ENCODE results near the gene SKI. TPM values are rescaled to one million over a fixed set of nuclear protein-coding genes. Genes with fewer than 3 reads are reported as not detected.

SKI gene
- total and polyA plus RNA-seq, 2 of the 8 experiments (the other 6 are each of a cell fraction or from before 2014, with no cell fraction given) = 8.3 to 87.6 TPM

GRCh38 chr1:2236695-2237677 is 8.9 kb downstream of the SKI start:
- H4K91ac ChIP-seq (replicated peaks; ENCODE audit: insufficient read length, low read length) = no peak overlapping the region
- H3K4me2 ChIP-seq (ENCODE audit: insufficient read depth in 1 of 2, low read depth in 2 of 2, low read length in 2 of 2) = no peak overlapping the region
- H3K79me2 ChIP-seq (ENCODE audit: control insufficient read depth in 1 of 2, insufficient read depth in 2 of 2, low read length in 2 of 2) = peaks cover 74 to 99% of the 10 kb centered on the region in 2 experiments
- ChIA-PET POLR2A (ENCODE audit: partially characterized antibody) (interaction anchor here (1.0 to 4.7 kb wide), 2 partner anchors 7 to 29 kb away, joined by 3 to 34 read pairs; no protein-coding TSS in a partner anchor), CTCF (ENCODE audit: partially characterized antibody) (interaction anchor here (0.8 to 2.8 kb wide), 11 partner anchors 11 to 81 kb away, joined by 3 to 9 read pairs (median 4); no protein-coding TSS in a partner anchor)
- WGBS, 2 experiments (ENCODE audit: extremely low coverage in 1 of 2, insufficient coverage in 1 of 2, insufficient read length in 1 of 2, insufficient replicate concordance in 2 of 2, low coverage in 1 of 2, low lambda C conversion rate in 2 of 2, missing lambda C conversion rate in 1 of 2) = 89% methylated on average over 28 of the region's 28 CpGs; no CpG with 5 or more reads in 1 of the 2 experiments
- H3K79me1 ChIP-seq (ENCODE audit: low read depth, low read length) = peaks cover 35% of the 10 kb centered on the region
- no peak overlapping the region for H2BK12ac ChIP-seq (ENCODE audit: low read depth, low read length)
- H4K5ac ChIP-seq (ENCODE audit: insufficient read length, low read depth, low read length) = no peak overlapping the region
- peaks cover 0 to 27% (median 16%) of the 10 kb centered on the region in 4 experiments; a peak in 5 of 7 replicates for H3K4me1 ChIP-seq (replicated peaks in 1 of 4; ENCODE audit: control insufficient read depth in 3 of 4, insufficient read depth in 4 of 4, low read length in 3 of 4)
- H3K23me2 ChIP-seq (ENCODE audit: low read depth, low read length) = no peaks in the 10 kb centered on the region
- H3K23ac ChIP-seq (ENCODE audit: insufficient read length) = no peak overlapping the region
- no peak overlapping the region; a peak in 1 of 7 replicates for H3K9ac ChIP-seq (replicated peaks in 1 of 4; ENCODE audit: extremely low read depth in 1 of 4, low read depth in 3 of 4, low read length in 3 of 4)
- no peak for DNase-seq (ENCODE audit: low read depth in 1 of 2, low spot score in 2 of 2)
- no peak overlapping the region for H2BK20ac ChIP-seq (ENCODE audit: low read length)
- H2AFZ ChIP-seq (ENCODE audit: low read length) = no peak overlapping the region
- H3K9me3 ChIP-seq (ENCODE audit: insufficient read depth in 2 of 2, low read depth in 1 of 2, low read length in 1 of 2) = no peaks in the 10 kb centered on the region; a peak in 1 of 4 replicates
- FAIRE-seq = no peak
- H3K4me3 ChIP-seq (ENCODE audit: extremely low read depth in 1 of 4, insufficient read depth in 2 of 4, low read depth in 3 of 4, low read length in 4 of 4) = no peak overlapping the region
- no peak overlapping the region for H2BK120ac ChIP-seq (replicated peaks; ENCODE audit: low read depth, low read length)
- peaks cover 58 to 71% of the 10 kb centered on the region in 2 experiments for H4K20me1 ChIP-seq (replicated peaks in 1 of 2; ENCODE audit: control insufficient read depth in 1 of 2, insufficient read depth in 2 of 2, low read length in 2 of 2)
- no peak overlapping the region for H3K14ac ChIP-seq (ENCODE audit: insufficient read length)
- peaks cover 0 to 3% (median 0%) of the 10 kb centered on the region in 4 experiments; a peak in 1 of 8 replicates for H3K36me3 ChIP-seq (ENCODE audit: control insufficient read depth in 2 of 4, insufficient read depth in 4 of 4, low read length in 3 of 4)
- H3K56ac ChIP-seq (replicated peaks; ENCODE audit: insufficient read length, low read depth, low read length) = no peak overlapping the region
- H4K8ac ChIP-seq (ENCODE audit: extremely low read depth, insufficient read depth, low read length) = no peak overlapping the region
- no peaks in the 10 kb centered on the region for H3K27me3 ChIP-seq (replicated peaks in 1 of 4; ENCODE audit: control insufficient read depth in 3 of 4, extremely low read depth in 1 of 4, insufficient read depth in 3 of 4, low read length in 3 of 4)
- H3K4ac ChIP-seq (replicated peaks; ENCODE audit: insufficient read length, low read depth, low read length) = no peak overlapping the region
- H3K27ac ChIP-seq (ENCODE audit: low read depth, low read length) = no peak overlapping the region
- H2BK15ac ChIP-seq (ENCODE audit: low read length) = no peak overlapping the region
- no peak overlapping the region for H2BK5ac ChIP-seq (ENCODE audit: low read depth, low read length)
- H3K18ac ChIP-seq (ENCODE audit: extremely low read depth, low read length) = no peak overlapping the region
- no peak overlapping the region for H2AK5ac ChIP-seq (ENCODE audit: low read depth, low read length)

All from H1 (cell line).